ENCODE measurements around the gene TNF. TPM values are rescaled to one million over a fixed set of nuclear protein-coding genes. Genes with fewer than 3 reads are reported as not detected.

TNF gene
- total RNA-seq: 230 TPM

- Histone ChIP-seq H3K9me3 (ENCODE audit: low read depth, low read length) (no peaks in the 10 kb centered on the region), H3K4me1 (ENCODE audit: insufficient read depth, low read length) (peaks cover 96% of the 10 kb centered on the region), H3K27me3 (ENCODE audit: insufficient read depth, low read length) (no peaks in the 10 kb centered on the region), H3K4me3 (ENCODE audit: low read length) (peak within 1 kb of the TSS; percentile 57)
Observed at GRCh38 chr6:31575335-31575901, at the start of gene TNF. TSS of gene TNF (plus strand) at chr6:31575565. CDS start at chr6:31575742, 177 bp downstream.

- H3K9me3 ChIP-seq (ENCODE audit: low read depth, low read length): no peaks in the 10 kb centered on the region
- no peaks in the 10 kb centered on the region for H3K27me3 ChIP-seq (ENCODE audit: insufficient read depth, low read length)
- no peak overlapping the region for H3K4me3 ChIP-seq (ENCODE audit: low read length)
- no peaks in the 10 kb centered on the region for H3K4me1 ChIP-seq (ENCODE audit: insufficient read depth, low read length)
Observed at GRCh38 chr6:31525932-31526591, 49.3 kb upstream of the TNF start.

- Histone ChIP-seq H3K4me3 (ENCODE audit: low read length) (no peak overlapping the region), H3K9me3 (ENCODE audit: low read depth, low read length) (no peaks in the 10 kb centered on the region), H3K27me3 (ENCODE audit: insufficient read depth, low read length) (no peaks in the 10 kb centered on the region), H3K4me1 (ENCODE audit: insufficient read depth, low read length) (no peaks in the 10 kb centered on the region)
Observed at GRCh38 chr6:31528307-31528777, 47.0 kb upstream of the TNF start.

GRCh38 chr6:31528821-31529328 lies 46.5 kb upstream of the TNF start, which contains the start of gene MCCD1:
TSS of gene MCCD1 (plus strand) at chr6:31528962. CDS start at chr6:31529015, 53 bp downstream.
- Histone ChIP-seq H3K4me3 (ENCODE audit: low read length) (no peak within 1 kb of the TSS), H3K9me3 (ENCODE audit: low read depth, low read length) (no peaks in the 10 kb centered on the region), H3K27me3 (ENCODE audit: insufficient read depth, low read length) (no peaks in the 10 kb centered on the region), H3K4me1 (ENCODE audit: insufficient read depth, low read length) (no peaks in the 10 kb centered on the region)

GRCh38 chr6:31529329-31530150 lies 45.8 kb upstream of the TNF start:
- Histone ChIP-seq H3K9me3 (ENCODE audit: low read depth, low read length) (no peaks in the 10 kb centered on the region), H3K4me3 (ENCODE audit: low read length) (no peak overlapping the region), H3K4me1 (ENCODE audit: insufficient read depth, low read length) (no peaks in the 10 kb centered on the region), H3K27me3 (ENCODE audit: insufficient read depth, low read length) (no peaks in the 10 kb centered on the region)

- Histone ChIP-seq H3K4me3 (ENCODE audit: low read length) (no peak overlapping the region), H3K4me1 (ENCODE audit: insufficient read depth, low read length) (no peaks in the 10 kb centered on the region), H3K9me3 (ENCODE audit: low read depth, low read length) (no peaks in the 10 kb centered on the region), H3K27me3 (ENCODE audit: insufficient read depth, low read length) (no peaks in the 10 kb centered on the region)
Observed at GRCh38 chr6:31530659-31531058, 44.7 kb upstream of the TNF start.

- Histone ChIP-seq H3K27me3 (ENCODE audit: insufficient read depth, low read length) (no peaks in the 10 kb centered on the region), H3K4me3 (ENCODE audit: low read length) (no peak overlapping the region), H3K9me3 (ENCODE audit: low read depth, low read length) (no peaks in the 10 kb centered on the region), H3K4me1 (ENCODE audit: insufficient read depth, low read length) (no peaks in the 10 kb centered on the region)
Observed at GRCh38 chr6:31531162-31531561, 44.2 kb upstream of the TNF start.

- H3K4me1 ChIP-seq (ENCODE audit: insufficient read depth, low read length): no peaks in the 10 kb centered on the region
- no peaks in the 10 kb centered on the region for H3K9me3 ChIP-seq (ENCODE audit: low read depth, low read length)
Observed at GRCh38 chr6:31531771-31532643, 43.4 kb upstream of the TNF start.

GRCh38 chr6:31532644-31533454 lies 42.5 kb upstream of the TNF start:
- no peaks in the 10 kb centered on the region for H3K4me1 ChIP-seq (ENCODE audit: insufficient read depth, low read length)
- H3K9me3 ChIP-seq (ENCODE audit: low read depth, low read length): no peaks in the 10 kb centered on the region
- no peaks in the 10 kb centered on the region for H3K27me3 ChIP-seq (ENCODE audit: insufficient read depth, low read length)
- H3K4me3 ChIP-seq (ENCODE audit: low read length): no peak overlapping the region

More at GRCh38 chr6:31531771-31532643, 43.4 kb upstream of the TNF start:
- Histone ChIP-seq H3K27me3 (ENCODE audit: insufficient read depth, low read length) (no peaks in the 10 kb centered on the region), H3K4me3 (ENCODE audit: low read length) (no peak overlapping the region)

GRCh38 chr6:31533455-31533841 lies 41.9 kb upstream of the TNF start:
- H3K27me3 ChIP-seq (ENCODE audit: insufficient read depth, low read length): no peaks in the 10 kb centered on the region
- no peak overlapping the region for H3K4me3 ChIP-seq (ENCODE audit: low read length)

GRCh38 chr6:31534011-31534410 lies 41.4 kb upstream of the TNF start:
- Histone ChIP-seq H3K4me3 (ENCODE audit: low read length) (no peak overlapping the region), H3K9me3 (ENCODE audit: low read depth, low read length) (no peaks in the 10 kb centered on the region), H3K27me3 (ENCODE audit: insufficient read depth, low read length) (no peaks in the 10 kb centered on the region), H3K4me1 (ENCODE audit: insufficient read depth, low read length) (peaks cover 10% of the 10 kb centered on the region)

More at GRCh38 chr6:31533455-31533841, 41.9 kb upstream of the TNF start:
- Histone ChIP-seq H3K9me3 (ENCODE audit: low read depth, low read length) (no peaks in the 10 kb centered on the region), H3K4me1 (ENCODE audit: insufficient read depth, low read length) (peaks cover 5% of the 10 kb centered on the region)

- Histone ChIP-seq H3K27me3 (ENCODE audit: insufficient read depth, low read length) (no peaks in the 10 kb centered on the region), H3K4me3 (ENCODE audit: low read length) (no peak overlapping the region), H3K4me1 (ENCODE audit: insufficient read depth, low read length) (peaks cover 16% of the 10 kb centered on the region), H3K9me3 (ENCODE audit: low read depth, low read length) (no peaks in the 10 kb centered on the region)
Observed at GRCh38 chr6:31534521-31535040, 40.8 kb upstream of the TNF start.

GRCh38 chr6:31535538-31536324 lies 39.6 kb upstream of the TNF start:
- no peaks in the 10 kb centered on the region for H3K27me3 ChIP-seq (ENCODE audit: insufficient read depth, low read length)
- H3K4me3 ChIP-seq (ENCODE audit: low read length): no peak overlapping the region
- H3K4me1 ChIP-seq (ENCODE audit: insufficient read depth, low read length): peaks cover 28% of the 10 kb centered on the region
- H3K9me3 ChIP-seq (ENCODE audit: low read depth, low read length): no peaks in the 10 kb centered on the region
